T follicular helper cell (primary cell): ENCODE results near the gene CSF1R.

ENCODE experiments used
- DNase-seq: peaks from one replicate; pipeline ENCODE4 v3.0.0-alpha.2; 2020; ENCODE audit warnings: low read depth

CSF1R gene

GRCh38 chr5:150069672-150070627 is 16.4 kb downstream of the CSF1R start:
- DNase-seq = no peak

GRCh38 chr5:150068961-150069645 is 17.3 kb downstream of the CSF1R start:
- no peak for DNase-seq

- no peak for DNase-seq
These were observed 17.9 kb downstream of the CSF1R start for GRCh38 chr5:150068472-150068871.

GRCh38 chr5:150068071-150068470 is 18.3 kb downstream of the CSF1R start:
- no peak for DNase-seq

GRCh38 chr5:150067405-150067960 is 18.9 kb downstream of the CSF1R start:
- DNase-seq = no peak

- no peak for DNase-seq
These were observed 19.4 kb downstream of the CSF1R start for GRCh38 chr5:150066901-150067396.

- DNase-seq = no peak
These were observed 19.9 kb downstream of the CSF1R start for GRCh38 chr5:150066436-150066835.

- DNase-seq = no peak
These were observed 20.5 kb downstream of the CSF1R start for GRCh38 chr5:150065886-150066285.

- DNase-seq = no peak
These were observed 21.0 kb downstream of the CSF1R start for GRCh38 chr5:150065346-150065745.

GRCh38 chr5:150064681-150065220 is 21.6 kb downstream of the CSF1R start:
- DNase-seq = no peak

- no peak for DNase-seq
These were observed 22.7 kb downstream of the CSF1R start for GRCh38 chr5:150063638-150064037.

- DNase-seq = no peak
These were observed 24.0 kb downstream of the CSF1R start for GRCh38 chr5:150062216-150062922.

- DNase-seq = no peak
These were observed 24.8 kb downstream of the CSF1R start for GRCh38 chr5:150061538-150061995.

- no peak for DNase-seq
These were observed 25.9 kb downstream of the CSF1R start for GRCh38 chr5:150060471-150060870.

GRCh38 chr5:150059623-150060022 is 26.7 kb downstream of the CSF1R start:
- no peak for DNase-seq

- no peak for DNase-seq
These were observed 27.8 kb downstream of the CSF1R start for GRCh38 chr5:150058480-150059126.

GRCh38 chr5:150057996-150058395 is 28.4 kb downstream of the CSF1R start:
- no peak for DNase-seq

- DNase-seq = no peak
These were observed 28.8 kb downstream of the CSF1R start for GRCh38 chr5:150057511-150057910.

- DNase-seq = no peak
These were observed 29.3 kb downstream of the CSF1R start for GRCh38 chr5:150057052-150057451.

GRCh38 chr5:150056075-150056443 is 30.3 kb downstream of the CSF1R start:
- DNase-seq = no peak
